GM10266 (cell line): ENCODE data around the gene EXOC6B.

Experiments
- DNase-seq: peaks from one replicate; pipeline ENCODE4 v3.0.0; 2012; ENCODE audit errors: extremely low spot score
- TF ChIP-seq, protein P1 (sequence below): IDR thresholded peaks from 2 replicates; pipeline ENCODE4 v1.5.1; 2012; ENCODE audit warnings: mild to moderate bottlenecking, low read depth; ENCODE audit not compliant: control insufficient read depth, insufficient read depth; ENCODE audit errors: missing control alignments

Gene EXOC6B

GRCh38 chr2:72153026-72153791 lies 672.6 kb downstream of the EXOC6B start:
- no peak for DNase-seq

DNA sequence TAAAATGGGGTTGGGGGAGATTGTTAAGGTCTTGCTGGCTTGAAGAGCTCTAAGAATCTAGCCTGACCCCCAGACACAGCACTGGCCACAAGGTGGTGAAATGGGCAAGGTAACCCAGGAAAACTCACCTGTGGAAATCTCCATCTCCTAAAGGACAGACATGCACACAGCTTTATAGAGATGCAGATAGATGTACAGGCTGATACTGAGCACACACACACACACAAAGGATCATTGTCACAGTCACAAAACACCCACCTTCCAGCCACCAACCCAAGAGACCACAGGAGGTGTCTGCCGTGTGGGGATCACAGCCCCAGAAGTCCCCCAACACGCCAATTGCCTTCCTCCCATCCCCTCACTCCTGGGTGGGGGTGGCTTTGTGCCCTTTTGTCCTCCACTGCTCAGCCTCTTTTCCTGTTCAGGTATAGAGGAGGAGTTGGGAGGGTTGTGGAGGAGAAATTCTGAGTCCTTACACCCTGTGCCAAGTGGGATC lies 674.9 kb downstream of the EXOC6B start:
- TF ChIP-seq, protein P1, sequence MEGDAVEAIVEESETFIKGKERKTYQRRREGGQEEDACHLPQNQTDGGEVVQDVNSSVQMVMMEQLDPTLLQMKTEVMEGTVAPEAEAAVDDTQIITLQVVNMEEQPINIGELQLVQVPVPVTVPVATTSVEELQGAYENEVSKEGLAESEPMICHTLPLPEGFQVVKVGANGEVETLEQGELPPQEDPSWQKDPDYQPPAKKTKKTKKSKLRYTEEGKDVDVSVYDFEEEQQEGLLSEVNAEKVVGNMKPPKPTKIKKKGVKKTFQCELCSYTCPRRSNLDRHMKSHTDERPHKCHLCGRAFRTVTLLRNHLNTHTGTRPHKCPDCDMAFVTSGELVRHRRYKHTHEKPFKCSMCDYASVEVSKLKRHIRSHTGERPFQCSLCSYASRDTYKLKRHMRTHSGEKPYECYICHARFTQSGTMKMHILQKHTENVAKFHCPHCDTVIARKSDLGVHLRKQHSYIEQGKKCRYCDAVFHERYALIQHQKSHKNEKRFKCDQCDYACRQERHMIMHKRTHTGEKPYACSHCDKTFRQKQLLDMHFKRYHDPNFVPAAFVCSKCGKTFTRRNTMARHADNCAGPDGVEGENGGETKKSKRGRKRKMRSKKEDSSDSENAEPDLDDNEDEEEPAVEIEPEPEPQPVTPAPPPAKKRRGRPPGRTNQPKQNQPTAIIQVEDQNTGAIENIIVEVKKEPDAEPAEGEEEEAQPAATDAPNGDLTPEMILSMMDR = no peak
- DNase-seq = peak; percentile 18

More at GRCh38 chr2:72153026-72153791, 672.6 kb downstream of the EXOC6B start:
- TF ChIP-seq, protein P1 = no peak

GRCh38 chr2:72150157-72150860 lies 675.5 kb downstream of the EXOC6B start:
- peak; percentile 85 for DNase-seq
- TF ChIP-seq, protein P1 = peak; percentile 76

DNA sequence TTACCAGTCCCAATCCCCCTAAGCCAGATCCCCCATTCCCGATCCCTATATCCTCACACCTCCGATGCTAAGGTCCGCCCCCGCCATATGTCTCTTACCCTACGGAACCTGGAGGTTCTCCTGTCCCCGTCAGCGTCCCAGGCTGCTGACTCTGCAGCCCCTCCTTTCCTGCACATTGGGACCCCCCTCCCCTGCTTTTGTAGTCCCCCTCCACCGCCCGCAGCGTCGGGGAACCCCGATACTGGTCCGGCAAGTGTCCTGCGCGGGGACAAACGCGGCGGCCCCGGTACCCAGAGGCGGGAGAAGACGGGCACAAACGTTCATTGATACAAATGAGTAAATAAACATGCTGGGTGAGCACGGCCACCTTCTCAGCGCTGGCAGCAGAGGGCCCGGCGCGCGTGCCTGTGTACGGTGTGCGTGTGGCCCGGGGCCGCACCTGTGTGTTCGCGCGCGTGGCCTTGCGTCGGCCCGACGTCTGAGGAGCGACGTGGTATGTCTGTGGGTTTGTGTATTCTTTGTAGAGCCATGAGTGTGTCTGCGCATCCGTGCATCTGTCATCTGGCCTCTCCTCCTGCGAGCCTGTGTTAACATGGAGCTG lies 676.2 kb downstream of the EXOC6B start:
- TF ChIP-seq, protein P1 = no peak
- peak; percentile 16 for DNase-seq

DNA sequence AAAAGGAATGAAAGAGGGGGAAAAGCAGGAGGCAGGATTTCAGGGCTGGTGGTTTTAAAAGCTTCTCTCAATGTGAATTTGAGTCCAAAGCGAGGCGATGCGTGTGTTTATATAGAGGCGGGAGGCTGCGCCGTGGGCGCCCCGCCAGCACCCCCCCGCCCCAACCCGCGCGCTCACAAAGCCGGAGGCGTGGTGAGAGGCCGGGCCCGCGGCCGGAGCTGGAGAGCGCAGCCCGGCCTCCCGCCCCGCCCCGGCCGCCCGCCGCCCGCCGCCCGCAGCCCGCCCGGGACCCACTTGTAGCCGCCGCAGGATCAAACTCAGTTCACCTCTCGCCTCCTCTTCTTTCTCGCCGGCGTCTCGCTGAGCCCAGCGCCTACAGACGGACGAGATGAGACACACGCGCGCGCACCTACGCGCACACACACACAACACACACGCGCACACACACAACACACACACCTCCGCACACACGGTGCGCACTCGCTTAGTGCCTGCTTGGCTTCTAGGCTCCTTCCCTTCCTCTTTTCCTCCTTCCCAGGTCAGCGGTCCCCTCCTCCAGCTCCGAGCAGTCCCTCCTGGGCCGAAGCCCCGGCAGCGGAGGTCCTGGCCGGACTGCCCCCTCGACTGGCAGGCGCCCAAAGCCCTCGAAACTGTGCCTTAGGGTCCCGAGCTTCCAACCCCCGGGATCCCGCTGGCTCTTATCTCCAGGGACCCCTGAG lies 676.8 kb downstream of the EXOC6B start:
- DNase-seq = peak; percentile 56
- TF ChIP-seq, protein P1 = no peak

GRCh38 chr2:72148003-72148836 lies 677.6 kb downstream of the EXOC6B start:
- TF ChIP-seq, protein P1 = no peak
- no peak for DNase-seq
